Fibroblast of lung (primary cell): ENCODE data around the gene PPL.
"Not testable (repeated sequence)": the region's sequence is repeated elsewhere in the genome, so short reads cannot be mapped to it uniquely, and the experiment has no call there.

ENCODE experiments used
- CTCF ChIP-seq, 2 donors: IDR thresholded peaks in 1 of 2; conservative IDR thresholded peaks in 1 of 2; 1 replicate in 1 of 2; 2 replicates in 1 of 2; pipeline ENCODE4 v1.5.1; 2011 to 2012; ENCODE audit warnings: low read length in 2 of 2, control low read depth in 1 of 2, inconsistent platforms in 1 of 2, low read depth in 1 of 2, mild to moderate bottlenecking in 1 of 2
- EZH2 ChIP-seq: IDR thresholded peaks from 2 replicates; pipeline ENCODE4 v1.5.1; 2012; ENCODE audit warnings: low read length, control low read depth, mild to moderate bottlenecking; ENCODE audit errors: missing control alignments

GRCh38 chr16:4929619-4930018 is 7.3 kb downstream of the PPL start:
- not testable (repeated sequence) for TF ChIP-seq CTCF (conservative IDR thresholded peaks at IDR 0.05 in 1 of 2, IDR thresholded peaks at IDR 0.05 in 1 of 2; ENCODE audit: low read depth in 1 of 2, low read length in 2 of 2); EZH2
